Calu3 (cell line): ENCODE results near the gene ATG2A. TPM values are rescaled to one million over a fixed set of nuclear protein-coding genes. Genes with fewer than 3 reads are reported as not detected.

Source experiments
- BruUV-seq: library from RNA; stranded (reverse); fragments of 400-500 nt; replicated peaks from 2 replicates; lab custom pipeline; 2021; lab: Mats Ljungman, UMichigan
- CTCF ChIA-PET: fragments of 300-600 bp; sonication (Branson Sonifier 250); formaldehyde crosslinking; loops from one replicate; lab custom pipeline; 2022; ENCODE audit warnings: antibody characterized with exemption; lab: Charles Lee
- DNase-seq: peaks from one replicate; pipeline ENCODE4 v3.0.0; 2022
- H3K27ac Mint-ChIP-seq: one replicate; pipeline ENCODE4 v1.8.0; 2022; ENCODE audit warnings: mixed read lengths; ENCODE audit not compliant: unreplicated experiment
- H3K27me3 Mint-ChIP-seq: one replicate; pipeline ENCODE4 v1.8.0; 2022; ENCODE audit warnings: mixed read lengths; ENCODE audit not compliant: unreplicated experiment
- H3K36me3 Mint-ChIP-seq: one replicate; pipeline ENCODE4 v1.8.0; 2022; ENCODE audit warnings: mild to moderate bottlenecking, moderate library complexity, mixed read lengths; ENCODE audit not compliant: insufficient read depth, unreplicated experiment
- H3K4me1 Mint-ChIP-seq: one replicate; pipeline ENCODE4 v1.8.0; 2022; ENCODE audit warnings: mild to moderate bottlenecking, low read depth, mixed read lengths; ENCODE audit not compliant: unreplicated experiment
- H3K4me3 Mint-ChIP-seq: one replicate; pipeline ENCODE4 v1.8.0; 2022; ENCODE audit warnings: mild to moderate bottlenecking, low read depth, moderate library complexity, mixed read lengths; ENCODE audit not compliant: unreplicated experiment
- H3K9me3 Mint-ChIP-seq: one replicate; pipeline ENCODE4 v1.8.0; 2022; ENCODE audit warnings: low read depth, mixed read lengths; ENCODE audit not compliant: unreplicated experiment
- intact Hi-C: fragments of 100-400 bp; cut with micrococcal nuclease; formaldehyde crosslinking; loops from one replicate; pipeline ENCODE4 v1.10.0; 2022; ENCODE audit not compliant: unreplicated experiment
- total RNA-seq: library from RNA; stranded (reverse); gene quantifications from 2 replicates; pipeline ENCODE4 v1.2.3, GENCODE V29; 2022
- TF ChIP-seq, protein P1 (sequence below): fragments of 200-600 bp; IDR thresholded peaks from one replicate; pipeline ENCODE4 v1.8.0; 2022; ENCODE audit warnings: antibody characterized with exemption; ENCODE audit not compliant: unreplicated experiment

Gene ATG2A
- total RNA-seq, 1 experiment from 2014 or later, result 29.6 TPM

DNA sequence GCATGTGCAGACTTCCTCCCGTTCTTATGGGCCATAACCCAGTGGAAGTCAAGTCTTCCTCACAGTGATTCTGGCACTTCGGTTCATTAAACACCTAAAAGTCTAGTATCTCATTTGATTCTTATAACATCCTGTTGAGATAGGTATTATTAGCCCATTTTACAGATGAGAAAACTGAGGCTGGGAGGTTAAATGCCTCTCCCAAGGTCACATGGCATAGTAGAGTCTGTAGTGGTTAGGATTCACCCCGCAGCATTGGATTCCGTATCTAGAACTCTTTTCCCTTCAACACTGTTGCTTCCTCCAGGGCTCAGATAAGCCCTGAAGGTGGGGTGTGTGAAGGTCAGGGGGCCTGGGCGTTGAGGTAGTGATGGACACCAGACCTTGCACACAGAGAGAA, 15.3 kb upstream of the ATG2A start:
- no peak for DNase-seq
- Mint-ChIP-seq H3K4me1 (no peaks in the 10 kb centered on the region), H3K27me3 (peaks cover 4% of the 10 kb centered on the region), H3K9me3 (no peaks in the 10 kb centered on the region), H3K27ac (no peak overlapping the region), H3K36me3 (no peaks in the 10 kb centered on the region), H3K4me3 (no peak overlapping the region)
- TF ChIP-seq, protein P1, sequence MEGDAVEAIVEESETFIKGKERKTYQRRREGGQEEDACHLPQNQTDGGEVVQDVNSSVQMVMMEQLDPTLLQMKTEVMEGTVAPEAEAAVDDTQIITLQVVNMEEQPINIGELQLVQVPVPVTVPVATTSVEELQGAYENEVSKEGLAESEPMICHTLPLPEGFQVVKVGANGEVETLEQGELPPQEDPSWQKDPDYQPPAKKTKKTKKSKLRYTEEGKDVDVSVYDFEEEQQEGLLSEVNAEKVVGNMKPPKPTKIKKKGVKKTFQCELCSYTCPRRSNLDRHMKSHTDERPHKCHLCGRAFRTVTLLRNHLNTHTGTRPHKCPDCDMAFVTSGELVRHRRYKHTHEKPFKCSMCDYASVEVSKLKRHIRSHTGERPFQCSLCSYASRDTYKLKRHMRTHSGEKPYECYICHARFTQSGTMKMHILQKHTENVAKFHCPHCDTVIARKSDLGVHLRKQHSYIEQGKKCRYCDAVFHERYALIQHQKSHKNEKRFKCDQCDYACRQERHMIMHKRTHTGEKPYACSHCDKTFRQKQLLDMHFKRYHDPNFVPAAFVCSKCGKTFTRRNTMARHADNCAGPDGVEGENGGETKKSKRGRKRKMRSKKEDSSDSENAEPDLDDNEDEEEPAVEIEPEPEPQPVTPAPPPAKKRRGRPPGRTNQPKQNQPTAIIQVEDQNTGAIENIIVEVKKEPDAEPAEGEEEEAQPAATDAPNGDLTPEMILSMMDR, result no peak
- intact Hi-C loops, result no loop called here
- CTCF ChIA-PET, result no interaction called here
- no TSS peak for BruUV-seq

DNA sequence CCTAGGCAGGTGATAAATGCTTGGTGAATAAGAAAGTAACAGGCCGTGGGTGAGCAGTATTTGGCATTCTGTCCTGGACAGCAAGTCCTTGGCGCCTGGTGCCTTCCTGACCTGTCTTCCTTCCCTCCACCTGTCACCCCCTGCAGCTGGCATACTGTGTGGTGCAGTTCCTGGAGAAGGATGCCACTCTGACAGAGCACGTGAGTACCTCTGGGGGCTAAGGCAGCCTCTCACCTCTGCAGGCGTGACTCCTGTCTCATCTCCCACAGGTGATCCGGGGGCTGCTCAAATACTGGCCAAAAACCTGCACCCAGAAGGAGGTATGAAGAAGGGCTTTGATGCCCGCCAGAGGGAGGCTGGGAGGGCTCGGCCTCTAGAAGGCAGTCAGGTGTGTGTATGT, 14.3 kb upstream of the ATG2A start:
- no peak overlapping the region for H3K27ac Mint-ChIP-seq
- TF ChIP-seq, protein P1, result no peak
- DNase-seq, result no peak
- H3K36me3 Mint-ChIP-seq, result no peaks in the 10 kb centered on the region
- no TSS peak for BruUV-seq
- intact Hi-C loops, result no loop called here
- H3K27me3 Mint-ChIP-seq, result no peaks in the 10 kb centered on the region
- CTCF ChIA-PET, result no interaction called here
- no peaks in the 10 kb centered on the region for H3K9me3 Mint-ChIP-seq
- H3K4me3 Mint-ChIP-seq, result no peak overlapping the region
- H3K4me1 Mint-ChIP-seq, result no peaks in the 10 kb centered on the region

DNA sequence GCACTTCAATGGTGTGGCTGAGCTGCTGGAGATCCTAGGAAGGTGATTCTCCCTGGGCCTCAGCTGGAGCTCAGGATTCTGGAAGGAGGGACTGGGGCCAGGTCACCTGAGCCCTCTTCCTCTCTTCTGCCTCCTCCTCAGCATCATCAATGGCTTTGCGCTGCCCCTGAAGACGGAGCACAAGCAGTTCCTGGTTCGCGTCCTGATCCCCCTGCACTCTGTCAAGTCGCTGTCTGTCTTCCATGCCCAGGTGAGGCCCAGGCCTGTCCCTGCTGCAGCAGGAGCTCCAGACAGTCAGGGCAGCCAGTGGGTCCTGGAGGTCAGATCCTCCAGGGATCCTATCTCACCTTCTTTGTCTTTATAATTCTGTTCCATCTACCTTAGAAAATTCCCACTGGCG, 13.3 kb upstream of the ATG2A start:
- BruUV-seq, result no TSS peak
- Mint-ChIP-seq H3K4me1 (no peaks in the 10 kb centered on the region), H3K36me3 (peaks cover 5% of the 10 kb centered on the region), H3K4me3 (no peak overlapping the region), H3K9me3 (no peaks in the 10 kb centered on the region), H3K27ac (no peak overlapping the region), H3K27me3 (no peaks in the 10 kb centered on the region)
- DNase-seq, result no peak
- intact Hi-C loops, result no loop called here
- TF ChIP-seq, protein P1, result no peak
- CTCF ChIA-PET, result no interaction called here

DNA sequence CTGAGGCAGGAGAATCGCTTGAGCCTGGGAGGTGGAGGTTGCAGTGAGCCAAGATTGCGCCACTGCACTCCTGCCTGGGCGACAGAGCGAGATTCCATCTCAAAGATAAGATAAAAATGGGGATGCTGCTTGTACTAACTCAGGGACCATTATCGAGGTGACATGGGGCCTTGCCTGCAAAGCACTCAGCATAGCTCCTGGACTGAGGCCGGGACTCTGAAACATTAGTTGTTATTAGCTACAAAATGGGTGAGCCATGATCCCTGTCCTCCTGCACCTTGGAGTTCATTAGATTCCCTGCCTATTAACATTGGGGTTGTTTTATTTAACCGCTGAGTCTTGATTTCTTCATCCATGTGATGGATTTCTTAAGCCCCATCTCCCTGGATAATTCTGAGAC, 12.6 kb upstream of the ATG2A start:
- no peak overlapping the region for H3K4me3 Mint-ChIP-seq
- H3K27ac Mint-ChIP-seq, result no peak overlapping the region
- CTCF ChIA-PET, result no interaction called here
- BruUV-seq, result no TSS peak
- peaks cover 12% of the 10 kb centered on the region for H3K36me3 Mint-ChIP-seq
- no peaks in the 10 kb centered on the region for H3K27me3 Mint-ChIP-seq
- no peaks in the 10 kb centered on the region for H3K9me3 Mint-ChIP-seq
- H3K4me1 Mint-ChIP-seq, result peaks cover under 1% of the 10 kb centered on the region
- DNase-seq, result no peak
- TF ChIP-seq, protein P1, result no peak
- intact Hi-C loops, result no loop called here
